Keratinocyte (primary cell): ENCODE results near the gene NCKAP5. TPM values are rescaled to one million over a fixed set of nuclear protein-coding genes. Genes with fewer than 3 reads are reported as not detected.

ENCODE experiments used
- DNase-seq: peaks from one replicate; pipeline ENCODE4 v3.0.0-alpha.2; 2011; ENCODE audit warnings: low read depth, missing footprints, low spot score
- FAIRE-seq: peaks from 2 replicates; lab custom pipeline; 2011; peaks lifted over from hg19 to GRCh38; lab: Jason Lieb, UNC
- H2AFZ ChIP-seq: 2 replicates; pipeline ENCODE4 v1.6.0; 2012; ENCODE audit warnings: low read length, control low read depth, inconsistent platforms; ENCODE audit not compliant: control insufficient read depth
- H3K27ac ChIP-seq: 2 replicates; pipeline ENCODE4 v1.5.1; 2011; ENCODE audit warnings: low read length; ENCODE audit not compliant: control insufficient read depth, insufficient read depth
- H3K27me3 ChIP-seq: 3 replicates; pipeline ENCODE4 v1.6.0; 2011; ENCODE audit warnings: low read length; ENCODE audit not compliant: control insufficient read depth, insufficient read depth; ENCODE audit errors: extremely low read depth
- H3K36me3 ChIP-seq, 2 experiments: 2 replicates in 1 of 2; 3 replicates in 1 of 2; pipeline ENCODE4 v1.5.1; 2011; ENCODE audit warnings: low read length in 2 of 2, mild to moderate bottlenecking in 1 of 2; ENCODE audit not compliant: control insufficient read depth in 2 of 2, insufficient read depth in 2 of 2; ENCODE audit errors: extremely low read depth in 1 of 2
- H3K4me1 ChIP-seq: 3 replicates; pipeline ENCODE4 v1.5.1; 2011; ENCODE audit warnings: low read length; ENCODE audit not compliant: control insufficient read depth, insufficient read depth; ENCODE audit errors: extremely low read depth
- H3K4me2 ChIP-seq: 3 replicates; pipeline ENCODE4 v1.6.0; 2011; ENCODE audit warnings: low read depth, low read length; ENCODE audit not compliant: control insufficient read depth, insufficient read depth; ENCODE audit errors: extremely low read depth
- H3K4me3 ChIP-seq, 3 experiments: fragments of 200-600 bp in 1 of 3; sonication (generic) in 1 of 3; 2 replicates in 2 of 3; 3 replicates in 1 of 3; pipeline ENCODE4 v1.5.1; 2011 to 2016; ENCODE audit warnings: low read length in 3 of 3, mild to moderate bottlenecking in 3 of 3, control low read depth in 2 of 3, inconsistent platforms in 1 of 3, low read depth in 1 of 3, mixed read lengths in 1 of 3, mixed run types in 1 of 3, moderate library complexity in 1 of 3; ENCODE audit not compliant: control insufficient read depth in 2 of 3, insufficient read depth in 2 of 3; ENCODE audit errors: extremely low read depth in 1 of 3
- H3K79me2 ChIP-seq: 2 replicates; pipeline ENCODE4 v1.6.0; 2012; ENCODE audit warnings: low read length; ENCODE audit not compliant: control insufficient read depth, insufficient read depth
- H3K9ac ChIP-seq: 3 replicates; pipeline ENCODE4 v1.6.0; 2011; ENCODE audit warnings: low read length; ENCODE audit not compliant: control insufficient read depth, insufficient read depth; ENCODE audit errors: extremely low read depth
- H3K9me1 ChIP-seq: 3 replicates; pipeline ENCODE4 v1.6.0; 2011; ENCODE audit warnings: low read length; ENCODE audit not compliant: control insufficient read depth, insufficient read depth; ENCODE audit errors: extremely low read depth
- H3K9me3 ChIP-seq: 2 replicates; pipeline ENCODE4 v1.5.1; 2012; ENCODE audit warnings: low read depth, low read length; ENCODE audit not compliant: control insufficient read depth
- H4K20me1 ChIP-seq: 3 replicates; pipeline ENCODE4 v1.6.0; 2011; ENCODE audit warnings: low read length; ENCODE audit not compliant: control insufficient read depth, insufficient read depth; ENCODE audit errors: extremely low read depth
- EZH2 ChIP-seq: IDR thresholded peaks from one replicate; pipeline ENCODE4 v1.6.1; 2012; ENCODE audit warnings: inconsistent platforms, mild to moderate bottlenecking, low read length, moderate library complexity
- dilution Hi-C: fragments of 300-500 bp; cut with MboI; formaldehyde crosslinking; loops from one replicate; pipeline ENCODE4 v1.7.0; 2020; ENCODE audit warnings: low sequenced_read_pairs; ENCODE audit not compliant: extremely low pct_ligation_motif_present
- polyA plus RNA-seq, 5 experiments: library from polyadenylated mRNA; depleted of rRNA in 3 of 5; stranded (reverse) in 3 of 5; stranded (forward) in 1 of 5; unstranded in 1 of 5; fragments of >200 nt; gene quantifications; 1 replicate in 1 of 5; 2 replicates in 3 of 5; 3 replicates in 1 of 5; pipeline versions ENCODE4 v1.2.1 to v1.2.3, GENCODE V29; 2011 to 2012; ENCODE audit warnings: missing spikeins in 2 of 5, low read depth in 1 of 5, low replicate concordance in 1 of 5
- TF ChIP-seq, protein P1 (sequence below), 3 experiments: IDR thresholded peaks in 1 of 3; conservative IDR thresholded peaks in 1 of 3; optimal IDR thresholded peaks in 1 of 3; 2 replicates in 2 of 3; 3 replicates in 1 of 3; pipeline versions ENCODE3 to v1.5.1; 2011; ENCODE audit warnings: low read length in 3 of 3, mild to moderate bottlenecking in 3 of 3, moderate library complexity in 2 of 3, control low read depth in 1 of 3, inconsistent platforms in 1 of 3; ENCODE audit not compliant: insufficient read depth in 2 of 3; ENCODE audit errors: extremely low read depth in 1 of 3

Gene NCKAP5
- polyA plus RNA-seq, 1 donor (not counting 4 experiments of a cell fraction or from before 2014, with no cell fraction given): 3.6 TPM

DNA sequence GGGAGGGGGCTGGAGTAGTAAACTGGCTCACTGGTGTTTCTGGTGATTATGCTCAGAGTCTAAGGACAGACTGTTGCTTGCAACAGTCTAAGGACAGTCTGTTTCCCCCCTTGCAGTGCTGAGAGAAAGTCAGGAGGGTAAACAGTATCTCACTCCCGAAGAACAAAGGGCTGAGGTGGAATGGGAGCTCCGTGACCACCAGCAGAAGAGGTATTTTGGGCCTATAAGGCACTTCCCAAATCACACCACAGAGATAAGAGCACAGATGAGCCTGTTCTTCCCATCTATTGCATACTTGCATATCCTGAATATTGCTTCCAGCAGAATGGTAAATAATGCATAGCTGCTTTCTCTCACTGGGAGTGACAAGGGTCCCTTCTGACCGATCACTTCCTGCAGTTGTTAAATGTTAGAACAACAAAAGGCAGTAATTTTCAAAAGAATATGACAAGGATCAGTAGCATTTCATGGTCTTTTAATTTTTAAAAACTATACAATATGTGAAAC lies 737.9 kb downstream of the NCKAP5 start:
- Histone ChIP-seq H4K20me1 (no peaks in the 10 kb centered on the region), H3K9ac (no peak overlapping the region), H3K4me3 (no peak overlapping the region), H3K9me1 (no peaks in the 10 kb centered on the region), H3K27me3 (no peaks in the 10 kb centered on the region), H3K36me3 (no peaks in the 10 kb centered on the region), H3K27ac (no peak overlapping the region), H2AFZ (no peak overlapping the region), H3K4me1 (no peaks in the 10 kb centered on the region), H3K9me3 (no peaks in the 10 kb centered on the region), H3K4me2 (no peak overlapping the region), H3K79me2 (no peaks in the 10 kb centered on the region)
- TF ChIP-seq, protein P1, sequence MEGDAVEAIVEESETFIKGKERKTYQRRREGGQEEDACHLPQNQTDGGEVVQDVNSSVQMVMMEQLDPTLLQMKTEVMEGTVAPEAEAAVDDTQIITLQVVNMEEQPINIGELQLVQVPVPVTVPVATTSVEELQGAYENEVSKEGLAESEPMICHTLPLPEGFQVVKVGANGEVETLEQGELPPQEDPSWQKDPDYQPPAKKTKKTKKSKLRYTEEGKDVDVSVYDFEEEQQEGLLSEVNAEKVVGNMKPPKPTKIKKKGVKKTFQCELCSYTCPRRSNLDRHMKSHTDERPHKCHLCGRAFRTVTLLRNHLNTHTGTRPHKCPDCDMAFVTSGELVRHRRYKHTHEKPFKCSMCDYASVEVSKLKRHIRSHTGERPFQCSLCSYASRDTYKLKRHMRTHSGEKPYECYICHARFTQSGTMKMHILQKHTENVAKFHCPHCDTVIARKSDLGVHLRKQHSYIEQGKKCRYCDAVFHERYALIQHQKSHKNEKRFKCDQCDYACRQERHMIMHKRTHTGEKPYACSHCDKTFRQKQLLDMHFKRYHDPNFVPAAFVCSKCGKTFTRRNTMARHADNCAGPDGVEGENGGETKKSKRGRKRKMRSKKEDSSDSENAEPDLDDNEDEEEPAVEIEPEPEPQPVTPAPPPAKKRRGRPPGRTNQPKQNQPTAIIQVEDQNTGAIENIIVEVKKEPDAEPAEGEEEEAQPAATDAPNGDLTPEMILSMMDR (optimal IDR thresholded peaks at IDR 0.05 in 1 of 3, IDR thresholded peaks at IDR 0.05 in 1 of 3, conservative IDR thresholded peaks at IDR 0.05 in 1 of 3; ENCODE audit: extremely low read depth in 1 of 3, insufficient read depth in 2 of 3, low read length in 3 of 3): no peak
- DNase-seq: no peak
- dilution Hi-C loops: no loop called here
- no peak for FAIRE-seq

DNA sequence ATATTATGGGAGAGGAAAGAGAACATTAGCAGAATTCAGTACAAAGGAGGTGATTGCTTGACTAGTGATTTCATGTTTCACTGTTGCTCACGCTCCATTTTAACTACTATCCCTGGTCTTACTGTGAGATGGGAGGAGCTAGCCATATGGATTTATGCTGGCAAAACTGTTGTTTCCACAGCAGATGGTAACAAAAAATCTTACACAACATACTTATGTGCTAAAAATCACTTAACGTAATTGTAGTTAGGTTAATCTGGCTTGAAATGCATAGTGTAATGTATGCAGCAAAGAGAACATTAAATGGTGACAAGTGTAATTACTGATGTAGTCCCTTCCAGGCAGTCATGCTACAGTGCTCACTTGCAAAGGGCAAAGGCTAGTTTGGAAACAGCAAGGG lies 742.7 kb downstream of the NCKAP5 start:
- dilution Hi-C loops: no loop called here
- Histone ChIP-seq H3K9me1 (no peaks in the 10 kb centered on the region), H3K27me3 (no peaks in the 10 kb centered on the region), H3K9me3 (no peaks in the 10 kb centered on the region), H4K20me1 (no peaks in the 10 kb centered on the region), H3K4me3 (no peak overlapping the region), H3K4me1 (no peaks in the 10 kb centered on the region), H3K79me2 (no peaks in the 10 kb centered on the region), H3K27ac (no peak overlapping the region), H2AFZ (no peak overlapping the region), H3K36me3 (no peaks in the 10 kb centered on the region), H3K4me2 (no peak overlapping the region), H3K9ac (no peak overlapping the region)
- DNase-seq: no peak
- TF ChIP-seq EZH2: no peak
- TF ChIP-seq, protein P1 (optimal IDR thresholded peaks at IDR 0.05 in 1 of 3, IDR thresholded peaks at IDR 0.05 in 1 of 3, conservative IDR thresholded peaks at IDR 0.05 in 1 of 3; ENCODE audit: extremely low read depth in 1 of 3, insufficient read depth in 2 of 3, low read length in 3 of 3): no peak
- no peak for FAIRE-seq
